IMR-90 (cell line): Measurements from ENCODE around the gene IRF2BP1. TPM values are rescaled to one million over a fixed set of nuclear protein-coding genes. Genes with fewer than 3 reads are reported as not detected.
A peak's percentile ranks its signal among the peaks of the same experiment; 100 is the strongest.

Experiments used
- ATAC-seq: fragments of 200-7000 bp; cut with Tn5 transposase; 2 replicates; pipeline ENCODE4 v1.9.1; 2020; ENCODE audit warnings: low read depth, mild to moderate bottlenecking, moderate library complexity
- BruUV-seq: library from RNA; stranded (reverse); fragments of 400-500 nt; replicated peaks from 2 replicates; lab custom pipeline; 2021; lab: Mats Ljungman, UMichigan
- CTCF ChIA-PET: fragments of 300-600 bp; formaldehyde crosslinking; extraction: SDS; loops from one replicate; lab custom pipeline; 2021; ENCODE audit warnings: antibody characterized with exemption; lab: Yijun Ruan, JAX
- POLR2A ChIA-PET: fragments of 300-600 bp; sonication (Branson Sonifier 250); formaldehyde crosslinking; loops from one replicate; lab custom pipeline; 2022; ENCODE audit warnings: antibody characterized with exemption; ENCODE audit not compliant: unreplicated experiment; lab: Charles Lee
- DNase-seq: peaks from one replicate; pipeline ENCODE4 v3.0.0; 2013
- H2AFZ ChIP-seq: replicated peaks from 2 replicates; pipeline ENCODE3; 2013; ENCODE audit warnings: low read length, mild to moderate bottlenecking; ENCODE audit not compliant: poor library complexity
- H2AK5ac ChIP-seq: 2 replicates; pipeline ENCODE4 v1.6.1; 2013; ENCODE audit warnings: low read depth, low read length, inconsistent platforms
- H2AK9ac ChIP-seq: replicated peaks from 2 replicates; pipeline ENCODE3; 2013; ENCODE audit warnings: mild to moderate bottlenecking, low read depth, low read length, moderate library complexity; ENCODE audit not compliant: poor library complexity
- H2BK120ac ChIP-seq: 2 replicates; pipeline ENCODE4 v1.6.1; 2013; ENCODE audit warnings: low read depth, low read length, inconsistent platforms
- H2BK15ac ChIP-seq: 3 replicates; pipeline ENCODE4 v1.6.1; 2013; ENCODE audit warnings: low read depth, low read length, inconsistent platforms
- H2BK20ac ChIP-seq: 2 replicates; pipeline ENCODE4 v1.6.1; 2013; ENCODE audit warnings: low read depth, mild to moderate bottlenecking, inconsistent platforms, low read length, moderate library complexity
- H2BK5ac ChIP-seq: 2 replicates; pipeline ENCODE4 v1.6.1; 2013; ENCODE audit warnings: mild to moderate bottlenecking, low read depth, low read length, inconsistent platforms; ENCODE audit not compliant: poor library complexity, severe bottlenecking
- H3K14ac ChIP-seq: replicated peaks from 2 replicates; pipeline ENCODE4 v1.6.1; 2013; ENCODE audit warnings: low read depth, low read length, inconsistent platforms
- H3K18ac ChIP-seq: 2 replicates; pipeline ENCODE4 v1.6.1; 2013; ENCODE audit warnings: low read depth, low read length, control low read depth
- H3K23ac ChIP-seq: 2 replicates; pipeline ENCODE4 v1.6.1; 2013; ENCODE audit warnings: low read depth, low read length, inconsistent platforms
- H3K27ac ChIP-seq: 2 replicates; pipeline ENCODE4 v1.5.1; 2013; ENCODE audit warnings: mild to moderate bottlenecking, control low read depth, low read length; ENCODE audit not compliant: insufficient read depth
- H3K27me3 ChIP-seq: 2 replicates; pipeline ENCODE4 v1.6.1; 2013; ENCODE audit warnings: low read length; ENCODE audit not compliant: control insufficient read depth, insufficient read depth
- H3K36me3 ChIP-seq: 2 replicates; pipeline ENCODE4 v1.6.1; 2013; ENCODE audit warnings: low read length, mixed read lengths; ENCODE audit not compliant: control insufficient read depth, insufficient read depth
- H3K4ac ChIP-seq: 2 replicates; pipeline ENCODE4 v1.6.1; 2013; ENCODE audit warnings: low read depth, low read length, inconsistent platforms
- H3K4me1 ChIP-seq: 2 replicates; pipeline ENCODE4 v1.6.1; 2013; ENCODE audit warnings: low read length, mixed read lengths; ENCODE audit not compliant: control insufficient read depth, insufficient read depth
- H3K4me2 ChIP-seq: 2 replicates; pipeline ENCODE4 v1.6.1; 2013; ENCODE audit warnings: low read depth, mild to moderate bottlenecking, control low read depth, low read length, moderate library complexity
- H3K4me3 ChIP-seq: 2 replicates; pipeline ENCODE4 v1.5.1; 2013; ENCODE audit warnings: low read depth, mild to moderate bottlenecking, control low read depth, low read length, moderate library complexity; ENCODE audit not compliant: insufficient read depth
- H3K56ac ChIP-seq: 2 replicates; pipeline ENCODE4 v1.6.1; 2013; ENCODE audit warnings: low read length, inconsistent platforms; ENCODE audit not compliant: insufficient read depth; ENCODE audit errors: extremely low read depth
- H3K79me1 ChIP-seq, 2 experiments: 2 replicates each; pipeline ENCODE4 v1.6.1; 2013; ENCODE audit warnings: low read length in 2 of 2, inconsistent platforms in 1 of 2, low read depth in 1 of 2
- H3K9ac ChIP-seq: 2 replicates; pipeline ENCODE4 v1.6.1; 2013; ENCODE audit warnings: low read depth, low read length, control low read depth
- H3K9me1 ChIP-seq: 2 replicates; pipeline ENCODE4 v1.6.1; 2013; ENCODE audit warnings: low read length, inconsistent platforms; ENCODE audit not compliant: insufficient read depth
- H3K9me3 ChIP-seq: 2 replicates; pipeline ENCODE4 v1.6.1; 2013; ENCODE audit warnings: low read length; ENCODE audit not compliant: control insufficient read depth, insufficient read depth
- H4K20me1 ChIP-seq: 2 replicates; pipeline ENCODE4 v1.6.1; 2013; ENCODE audit warnings: low read length, inconsistent platforms; ENCODE audit not compliant: insufficient read depth
- H4K5ac ChIP-seq: 2 replicates; pipeline ENCODE4 v1.6.1; 2013; ENCODE audit warnings: mild to moderate bottlenecking, low read depth, low read length, control low read depth
- H4K8ac ChIP-seq, 2 experiments: 2 replicates each; pipeline ENCODE4 v1.6.1; 2013; ENCODE audit warnings: low read depth in 2 of 2, low read length in 2 of 2, control low read depth in 1 of 2, inconsistent platforms in 1 of 2
- H4K91ac ChIP-seq: 2 replicates; pipeline ENCODE4 v1.6.1; 2013; ENCODE audit warnings: low read depth, low read length, inconsistent platforms; ENCODE audit not compliant: insufficient read depth
- CHD1 ChIP-seq: IDR thresholded peaks from 2 replicates; pipeline ENCODE4 v1.6.1; 2012; ENCODE audit warnings: low read depth, low read length, improper control_type of control experiment
- FOS ChIP-seq: fragments of 150-350 bp; IDR thresholded peaks from 2 replicates; pipeline ENCODE4 v1.6.1; 2016; ENCODE audit warnings: low read depth, low read length
- MAFK ChIP-seq: IDR thresholded peaks from 2 replicates; pipeline ENCODE4 v1.6.1; 2012; ENCODE audit warnings: low read depth, low read length, improper control_type of control experiment
- MAZ ChIP-seq: IDR thresholded peaks from 2 replicates; pipeline ENCODE4 v1.6.1; 2012; ENCODE audit warnings: low read depth, mild to moderate bottlenecking, low read length, improper control_type of control experiment, moderate library complexity, borderline replicate concordance
- MXI1 ChIP-seq: IDR thresholded peaks from 2 replicates; pipeline ENCODE4 v1.6.1; 2012; ENCODE audit warnings: low read depth, mild to moderate bottlenecking, low read length, moderate library complexity, borderline replicate concordance
- RAD21 ChIP-seq: IDR thresholded peaks from 2 replicates; pipeline ENCODE4 v1.6.1; 2012; ENCODE audit warnings: low read length, improper control_type of control experiment
- WGBS, 2 experiments: methylation state at CpG; one replicate each; pipeline versions ENCODE4 v1.1.5 to v1.1.7; 2013; ENCODE audit warnings: missing lambda C conversion rate in 2 of 2; ENCODE audit not compliant: insufficient read length in 1 of 2; ENCODE audit errors: extremely low coverage in 2 of 2; 5-methylcytosine and 5-hydroxymethylcytosine counted together
- dilution Hi-C: fragments of 300-500 bp; cut with HindIII; formaldehyde crosslinking; loops from one replicate; pipeline ENCODE4 v1.14.3; 2018; ENCODE audit warnings: low sequenced_read_pairs; ENCODE audit not compliant: unreplicated experiment
- in situ Hi-C: fragments of 300-500 bp; cut with MboI; formaldehyde crosslinking; loops from 3 replicates; pipeline ENCODE4 v1.14.3; 2019; ENCODE audit warnings: low sequenced_read_pairs, inconsistent platforms, mixed read lengths
- intact Hi-C: fragments of 100-400 bp; cut with micrococcal nuclease; formaldehyde crosslinking; loops from 2 replicates; pipeline ENCODE4 v1.10.0; 2022
- polyA plus RNA-seq, 3 experiments: library from polyadenylated mRNA; depleted of rRNA; stranded (reverse); fragments of >200 nt; gene quantifications; 2 replicates each; pipeline ENCODE4 v1.2.3, GENCODE V29; 2012; ENCODE audit warnings: low replicate concordance in 1 of 3
- total RNA-seq: library from RNA; depleted of rRNA; stranded (reverse); fragments of >200 nt; gene quantifications from 2 replicates; pipeline ENCODE4 v1.2.3, GENCODE V29; 2012

IRF2BP1 gene
- total and polyA plus RNA-seq, 2 of the 4 experiments (the other 2 are of a cell fraction) = 4.5 to 8.5 TPM

DNA sequence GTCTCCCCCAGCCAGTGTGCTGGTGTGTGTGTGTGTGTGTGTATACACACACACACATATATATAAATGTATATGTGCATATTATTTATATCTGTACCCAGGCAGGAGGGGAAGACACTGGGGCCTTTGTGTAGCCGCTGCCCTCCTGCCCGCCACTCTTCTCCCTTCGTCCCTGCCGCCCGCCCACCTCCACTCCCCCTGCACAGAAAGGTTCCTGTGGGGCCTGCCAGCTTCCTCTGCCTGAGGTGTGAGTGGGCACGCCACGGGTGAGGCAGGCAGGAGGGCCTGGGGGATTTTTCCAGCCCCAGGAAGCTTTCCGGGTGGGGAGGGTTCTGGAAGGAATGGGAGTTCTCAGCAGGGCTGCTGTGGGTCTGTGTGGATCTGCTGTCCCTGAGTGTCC lies 6.9 kb downstream of the IRF2BP1 start:
- Histone ChIP-seq H3K4me3 (no peak overlapping the region), H3K56ac (no peak overlapping the region), H3K27me3 (peaks cover 13% of the 10 kb centered on the region; the same call in 1 of the 2 replicates), H3K27ac (no peak overlapping the region), H3K4me1 (peaks cover 6% of the 10 kb centered on the region; the same call in 1 of the 2 replicates), H2AFZ (peak overlapping the region; percentile 34), H3K18ac (no peak overlapping the region), H2BK20ac (no peak overlapping the region), H4K8ac (no peak overlapping the region), H3K9ac (no peak overlapping the region), H4K5ac (no peak overlapping the region), H3K14ac (no peak overlapping the region), H4K20me1 (peaks cover 6% of the 10 kb centered on the region), H3K36me3 (peaks cover 3% of the 10 kb centered on the region; the same call in 1 of the 2 replicates), H3K79me1 (peaks cover 8 to 9% of the 10 kb centered on the region in 2 experiments), H2BK120ac (no peak overlapping the region), H3K23ac (no peak overlapping the region), H2BK15ac (no peak overlapping the region), H2AK9ac (no peak overlapping the region), H3K4me2 (no peak overlapping the region), H3K9me1 (no peaks in the 10 kb centered on the region), H2BK5ac (no peak overlapping the region), H3K4ac (no peak overlapping the region), H3K9me3 (no peaks in the 10 kb centered on the region), H4K91ac (no peak overlapping the region), H2AK5ac (no peak overlapping the region)
- ATAC-seq = no peak
- DNase-seq = no peak
- no TSS peak for BruUV-seq
- ChIA-PET CTCF (no interaction called here), POLR2A (no interaction called here)
- dilution Hi-C loops (no loop called here), intact Hi-C loops (no loop called here), in situ Hi-C loops (no loop called here)
- TF ChIP-seq CHD1 (no peak), MXI1 (no peak), RAD21 (no peak), MAZ (no peak), MAFK (no peak), FOS (no peak)
- no CpG with 5 or more reads among the region's 8 CpGs for WGBS, 2 experiments
